Esophagus muscularis mucosa (tissue), 4 donors: Measurements from ENCODE around the gene NAV3.

Experiments used
- CTCF ChIP-seq, 3 experiments: fragments of 200-600 bp in 2 of 3; fragments of 450-650 bp in 1 of 3; sonication (generic) in 2 of 3; IDR thresholded peaks; one replicate each; pipeline ENCODE4 v1.5.1; 2017 to 2019; ENCODE audit warnings: antibody characterized with exemption in 3 of 3, mild to moderate bottlenecking in 2 of 3, moderate library complexity in 1 of 3
- EP300 ChIP-seq: sonication (generic); formaldehyde crosslinking; IDR thresholded peaks from one replicate; pipeline ENCODE4 v1.6.1; 2017; ENCODE audit warnings: antibody characterized with exemption
- POLR2AphosphoS5 ChIP-seq, 2 donors: sonication (generic); formaldehyde crosslinking; IDR thresholded peaks; one replicate each; pipeline ENCODE4 v1.6.1; 2017; ENCODE audit warnings: antibody characterized with exemption in 2 of 2

- TF ChIP-seq CTCF (IDR thresholded peaks at IDR 0.05) (no peak), POLR2AphosphoS5 (IDR thresholded peaks at IDR 0.05) (no peak), EP300 (no peak)
Observed at GRCh38 chr12:78177298-78177697, 346.6 kb downstream of the NAV3 start.
